H1 (cell line): ENCODE results near the gene GNG7. TPM values are rescaled to one million over a fixed set of nuclear protein-coding genes. Genes with fewer than 3 reads are reported as not detected.

Experiments
- CTCF ChIA-PET: fragments of 300-600 bp; sonication (Branson Sonifier 250); formaldehyde crosslinking; loops from one replicate; lab custom pipeline; 2021; ENCODE audit not compliant: partially characterized antibody; lab: Charles Lee
- POLR2A ChIA-PET: fragments of 300-600 bp; sonication (Branson Sonifier 250); formaldehyde crosslinking; loops from one replicate; lab custom pipeline; 2021; ENCODE audit warnings: inconsistent platforms; ENCODE audit not compliant: partially characterized antibody; lab: Charles Lee
- DNase-seq, 2 experiments: peaks; one replicate each; pipeline versions ENCODE4 v3.0.0 to v3.0.0-alpha.2; 2010 to 2022; ENCODE audit warnings: low spot score in 2 of 2, low read depth in 1 of 2, mixed read lengths in 1 of 2
- FAIRE-seq: peaks from 2 replicates; lab custom pipeline; 2011; peaks lifted over from hg19 to GRCh38; lab: Jason Lieb, UNC
- H2AFZ ChIP-seq: 2 replicates; pipeline ENCODE4 v1.8.1; 2012; ENCODE audit warnings: low read length, inconsistent platforms
- H2AK5ac ChIP-seq: 2 replicates; pipeline ENCODE4 v1.6.1; 2013; ENCODE audit warnings: low read depth, low read length
- H2BK120ac ChIP-seq: replicated peaks from 2 replicates; pipeline ENCODE3; 2013; ENCODE audit warnings: low read depth, low read length, inconsistent platforms
- H2BK12ac ChIP-seq: 2 replicates; pipeline ENCODE4 v1.6.1; 2013; ENCODE audit warnings: low read depth, low read length
- H2BK15ac ChIP-seq: 2 replicates; pipeline ENCODE4 v1.6.1; 2013; ENCODE audit warnings: low read length
- H2BK20ac ChIP-seq: 2 replicates; pipeline ENCODE4 v1.6.1; 2013; ENCODE audit warnings: low read length
- H2BK5ac ChIP-seq: 2 replicates; pipeline ENCODE4 v1.6.1; 2013; ENCODE audit warnings: low read depth, low read length
- H3K14ac ChIP-seq: 2 replicates; pipeline ENCODE4 v1.6.1; 2013; ENCODE audit warnings: inconsistent platforms; ENCODE audit not compliant: insufficient read length
- H3K18ac ChIP-seq: 2 replicates; pipeline ENCODE4 v1.6.1; 2013; ENCODE audit warnings: low read length; ENCODE audit errors: extremely low read depth
- H3K23ac ChIP-seq: 2 replicates; pipeline ENCODE4 v1.6.1; 2013; ENCODE audit warnings: inconsistent platforms; ENCODE audit not compliant: insufficient read length
- H3K23me2 ChIP-seq: 2 replicates; pipeline ENCODE4 v1.6.1; 2013; ENCODE audit warnings: low read depth, low read length
- H3K27ac ChIP-seq: 2 replicates; pipeline ENCODE4 v1.6.1; 2011; ENCODE audit warnings: low read depth, low read length, inconsistent platforms
- H3K27me3 ChIP-seq, 4 experiments: replicated peaks in 1 of 4; 1 replicate in 1 of 4; 2 replicates in 3 of 4; pipeline versions ENCODE4 v1.6.1 to v1.8.1; 2011 to 2013; ENCODE audit warnings: low read length in 3 of 4, mild to moderate bottlenecking in 3 of 4, inconsistent platforms in 2 of 4, mixed read lengths in 2 of 4, moderate library complexity in 1 of 4; ENCODE audit not compliant: control insufficient read depth in 3 of 4, insufficient read depth in 3 of 4; ENCODE audit errors: extremely low read depth in 1 of 4
- H3K36me3 ChIP-seq, 4 experiments: 2 replicates each; pipeline versions ENCODE4 v1.6.1 to v1.8.1; 2011 to 2013; ENCODE audit warnings: mild to moderate bottlenecking in 4 of 4, low read length in 3 of 4, moderate library complexity in 2 of 4, control low read depth in 1 of 4, inconsistent platforms in 1 of 4; ENCODE audit not compliant: insufficient read depth in 4 of 4, control insufficient read depth in 2 of 4
- H3K4ac ChIP-seq: replicated peaks from 2 replicates; pipeline ENCODE3; 2013; ENCODE audit warnings: low read length, low read depth, mixed read lengths, inconsistent platforms; ENCODE audit not compliant: insufficient read length
- H3K4me1 ChIP-seq, 4 experiments: replicated peaks in 1 of 4; 1 replicate in 1 of 4; 2 replicates in 3 of 4; pipeline versions ENCODE4 v1.6.1 to v1.8.1; 2011 to 2013; ENCODE audit warnings: low read length in 3 of 4, inconsistent platforms in 2 of 4, mixed read lengths in 1 of 4; ENCODE audit not compliant: insufficient read depth in 4 of 4, control insufficient read depth in 3 of 4
- H3K4me2 ChIP-seq, 2 experiments: 2 replicates each; pipeline versions ENCODE4 v1.6.1 to v1.8.1; 2011 to 2013; ENCODE audit warnings: low read depth in 2 of 2, low read length in 2 of 2, control low read depth in 1 of 2, inconsistent platforms in 1 of 2, mild to moderate bottlenecking in 1 of 2; ENCODE audit not compliant: insufficient read depth in 1 of 2
- H3K4me3 ChIP-seq, 4 experiments: fragments of 200-600, 300-600 bp in 1 of 4; sonication (generic), shearing (Covaris generic), sonication (Bioruptor Twin) in 1 of 4; 2 replicates each; pipeline versions ENCODE4 v1.5.1 to v1.8.1; 2011 to 2016; ENCODE audit warnings: low read length in 4 of 4, low read depth in 3 of 4, control low read depth in 2 of 4, inconsistent platforms in 2 of 4, mild to moderate bottlenecking in 2 of 4, mixed read lengths in 1 of 4, moderate library complexity in 1 of 4; ENCODE audit not compliant: insufficient read depth in 2 of 4; ENCODE audit errors: extremely low read depth in 1 of 4
- H3K56ac ChIP-seq: replicated peaks from 2 replicates; pipeline ENCODE3; 2013; ENCODE audit warnings: low read depth, mild to moderate bottlenecking, mixed read lengths, low read length, inconsistent platforms; ENCODE audit not compliant: insufficient read length
- H3K79me1 ChIP-seq: 2 replicates; pipeline ENCODE4 v1.6.1; 2013; ENCODE audit warnings: low read depth, low read length, control low read depth
- H3K79me2 ChIP-seq, 2 experiments: 2 replicates each; pipeline versions ENCODE4 v1.6.1 to v1.8.1; 2012 to 2013; ENCODE audit warnings: low read length in 2 of 2, mild to moderate bottlenecking in 2 of 2, inconsistent platforms in 1 of 2; ENCODE audit not compliant: insufficient read depth in 2 of 2, control insufficient read depth in 1 of 2
- H3K9ac ChIP-seq, 4 experiments: replicated peaks in 1 of 4; 1 replicate in 1 of 4; 2 replicates in 3 of 4; pipeline versions ENCODE4 v1.6.1 to v1.8.1; 2011 to 2013; ENCODE audit warnings: low read depth in 3 of 4, low read length in 3 of 4, control low read depth in 2 of 4, mild to moderate bottlenecking in 2 of 4, moderate library complexity in 2 of 4, inconsistent platforms in 1 of 4; ENCODE audit errors: extremely low read depth in 1 of 4
- H3K9me3 ChIP-seq, 2 experiments: 2 replicates each; pipeline versions ENCODE4 v1.6.1 to v1.8.1; 2012 to 2013; ENCODE audit warnings: mild to moderate bottlenecking in 2 of 2, moderate library complexity in 2 of 2, control low read depth in 1 of 2, inconsistent platforms in 1 of 2, low read depth in 1 of 2, low read length in 1 of 2, mixed read lengths in 1 of 2; ENCODE audit not compliant: insufficient read depth in 2 of 2
- H4K20me1 ChIP-seq, 2 experiments: replicated peaks in 1 of 2; 2 replicates each; pipeline versions ENCODE3 to v1.8.1; 2011 to 2013; ENCODE audit warnings: inconsistent platforms in 2 of 2, low read length in 2 of 2, mild to moderate bottlenecking in 1 of 2; ENCODE audit not compliant: insufficient read depth in 2 of 2, control insufficient read depth in 1 of 2
- H4K5ac ChIP-seq: 2 replicates; pipeline ENCODE4 v1.6.1; 2013; ENCODE audit warnings: low read length, low read depth, mixed read lengths, inconsistent platforms; ENCODE audit not compliant: insufficient read length
- H4K8ac ChIP-seq: 2 replicates; pipeline ENCODE4 v1.8.0; 2013; ENCODE audit warnings: mild to moderate bottlenecking, moderate library complexity, low read length, inconsistent platforms; ENCODE audit not compliant: insufficient read depth; ENCODE audit errors: extremely low read depth
- H4K91ac ChIP-seq: replicated peaks from 2 replicates; pipeline ENCODE3; 2013; ENCODE audit warnings: low read length, mixed read lengths, inconsistent platforms; ENCODE audit not compliant: insufficient read length
- CBX8 ChIP-seq: fragments of 300-800, 300-1000 bp; sonication (generic); IDR thresholded peaks from 2 replicates; pipeline ENCODE4 v1.7.1; 2016; ENCODE audit warnings: low read depth, low read length, borderline replicate concordance
- EZH2 ChIP-seq: fragments of 200-600 bp; sonication (generic); IDR thresholded peaks from 2 replicates; pipeline ENCODE4 v1.7.1; 2012; ENCODE audit warnings: low read depth, mild to moderate bottlenecking, moderate library complexity, low read length, inconsistent platforms; ENCODE audit not compliant: severe bottlenecking
- TAF1 ChIP-seq: IDR thresholded peaks from 2 replicates; pipeline ENCODE4 v1.6.1; 2011; ENCODE audit warnings: mild to moderate bottlenecking, low read depth, low read length
- WGBS, 2 experiments: shearing (Covaris generic) in 1 of 2; methylation state at CpG; one replicate each; pipeline versions ENCODE4 v1.1.6 to v1.1.7; 2013 to 2015; ENCODE audit warnings: low lambda C conversion rate in 2 of 2, mixed read lengths in 2 of 2, inconsistent platforms in 1 of 2, low coverage in 1 of 2, missing lambda C conversion rate in 1 of 2; ENCODE audit not compliant: insufficient replicate concordance in 2 of 2, insufficient coverage in 1 of 2, insufficient read length in 1 of 2; ENCODE audit errors: extremely low coverage in 1 of 2, missing lambda C conversion rate in 1 of 2; 5-methylcytosine and 5-hydroxymethylcytosine counted together
- polyA plus RNA-seq, 7 experiments: library from polyadenylated mRNA; depleted of rRNA in 3 of 7; stranded (reverse) in 5 of 7; unstranded in 2 of 7; fragments of >200 nt in 5 of 7; fragments of 200-250 nt in 2 of 7; gene quantifications; 1 replicate in 5 of 7; 2 replicates in 1 of 7; 4 replicates in 1 of 7; pipeline versions ENCODE4 v1.2.1 to v1.2.3, GENCODE V29; 2011 to 2013; ENCODE audit warnings: missing spikeins in 2 of 7, mixed read lengths in 2 of 7
- total RNA-seq: library from RNA; stranded (reverse); fragmentation: NEBNext Ultra II Directional; extraction: Animal tissue kit (Norgen Biotek cat#: 25700); gene quantifications from 2 replicates; pipeline ENCODE4 v1.2.1, GENCODE V29; 2021
- TF ChIP-seq, protein P1 (sequence below): IDR thresholded peaks from 2 replicates; pipeline ENCODE4 v1.6.1; 2012; ENCODE audit warnings: inconsistent platforms

The GNG7 gene
- total and polyA plus RNA-seq, 2 of the 8 experiments (the other 6 are each of a cell fraction or from before 2014, with no cell fraction given), result 2.8 to 7.8 TPM

DNA sequence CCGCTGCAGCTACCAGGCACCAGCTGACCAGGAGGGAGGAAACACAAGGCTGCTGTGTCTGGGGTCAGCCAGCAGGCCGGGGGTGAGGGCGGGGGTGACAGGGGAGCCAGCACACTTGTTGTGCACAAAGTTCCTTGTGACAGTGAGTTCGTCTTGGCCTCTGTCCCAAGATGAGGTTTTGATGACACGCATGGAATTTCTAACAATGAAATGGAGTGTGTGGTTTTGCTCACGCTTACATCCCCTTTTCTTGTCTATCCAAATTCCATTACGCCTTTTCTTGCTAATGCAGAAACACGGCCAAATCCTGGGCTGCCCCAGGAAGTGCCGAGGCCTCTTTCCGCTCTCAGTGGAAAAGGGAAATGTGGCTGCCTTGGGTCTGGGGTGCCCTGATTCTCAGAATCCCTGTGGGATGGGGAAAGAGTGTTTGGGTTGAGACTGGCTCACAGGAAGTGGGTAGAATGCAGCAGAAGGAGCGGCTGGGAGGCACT, 152.7 kb downstream of the GNG7 start:
- no peak overlapping the region for H3K9ac ChIP-seq
- no peaks in the 10 kb centered on the region for H3K79me1 ChIP-seq
- H2AK5ac ChIP-seq, result no peak overlapping the region
- no peaks in the 10 kb centered on the region for H3K79me2 ChIP-seq
- no peak overlapping the region for H2BK20ac ChIP-seq
- H4K20me1 ChIP-seq, result no peaks in the 10 kb centered on the region
- H2BK12ac ChIP-seq, result no peak overlapping the region
- H2BK5ac ChIP-seq, result no peak overlapping the region
- no peak overlapping the region for H3K56ac ChIP-seq
- H3K4me1 ChIP-seq, result peaks cover 0 to 10% (median 1%) of the 10 kb centered on the region in 4 experiments; a peak in 3 of 7 replicates
- H3K4ac ChIP-seq, result no peak overlapping the region
- ChIA-PET POLR2A (interaction anchor here (0.8 to 3.8 kb wide), 2 partner anchors 13 to 73 kb away, joined by 3 to 31 read pairs; partner anchors contain the start of gene GADD45B), CTCF (no interaction called here)
- no peak overlapping the region for H3K4me3 ChIP-seq
- DNase-seq (no peak), FAIRE-seq (no peak)
- no peak overlapping the region for H2BK120ac ChIP-seq
- H3K23me2 ChIP-seq, result no peaks in the 10 kb centered on the region
- no peak overlapping the region for H4K91ac ChIP-seq
- H2BK15ac ChIP-seq, result no peak overlapping the region
- H3K14ac ChIP-seq, result no peak overlapping the region
- 90% methylated on average over 11 of the region's 11 CpGs; no CpG with 5 or more reads in 1 of the 2 experiments for WGBS, 2 experiments
- no peaks in the 10 kb centered on the region; a peak in 1 of 7 replicates for H3K27me3 ChIP-seq
- no peak overlapping the region for H3K23ac ChIP-seq
- H3K9me3 ChIP-seq, result no peaks in the 10 kb centered on the region; a peak in 1 of 4 replicates
- no peak overlapping the region for H2AFZ ChIP-seq
- H3K27ac ChIP-seq, result no peak overlapping the region
- no peak overlapping the region for H3K4me2 ChIP-seq
- H4K5ac ChIP-seq, result no peak overlapping the region
- no peak overlapping the region for H3K18ac ChIP-seq
- no peak for TF ChIP-seq EZH2
- TF ChIP-seq, protein P1, sequence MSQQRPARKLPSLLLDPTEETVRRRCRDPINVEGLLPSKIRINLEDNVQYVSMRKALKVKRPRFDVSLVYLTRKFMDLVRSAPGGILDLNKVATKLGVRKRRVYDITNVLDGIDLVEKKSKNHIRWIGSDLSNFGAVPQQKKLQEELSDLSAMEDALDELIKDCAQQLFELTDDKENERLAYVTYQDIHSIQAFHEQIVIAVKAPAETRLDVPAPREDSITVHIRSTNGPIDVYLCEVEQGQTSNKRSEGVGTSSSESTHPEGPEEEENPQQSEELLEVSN, result no peak
- TF ChIP-seq TAF1, result no peak
- no peak for TF ChIP-seq CBX8
- no peak overlapping the region for H4K8ac ChIP-seq
- no peaks in the 10 kb centered on the region for H3K36me3 ChIP-seq
